SH-SY5Y (cell line): ENCODE measurements around the gene LYZL1.
"Not testable (repeated sequence)": the region's sequence is repeated elsewhere in the genome, so short reads cannot be mapped to it uniquely, and the experiment has no call there.

Experiments used
- GATA2 ChIP-seq: IDR thresholded peaks from 2 replicates; pipeline ENCODE4 v1.6.1; 2011; ENCODE audit warnings: mild to moderate bottlenecking, low read depth, low read length
- GATA3 ChIP-seq: IDR thresholded peaks from 2 replicates; pipeline ENCODE4 v1.6.1; 2011; ENCODE audit warnings: low read depth, mild to moderate bottlenecking, low read length, moderate library complexity

DNA sequence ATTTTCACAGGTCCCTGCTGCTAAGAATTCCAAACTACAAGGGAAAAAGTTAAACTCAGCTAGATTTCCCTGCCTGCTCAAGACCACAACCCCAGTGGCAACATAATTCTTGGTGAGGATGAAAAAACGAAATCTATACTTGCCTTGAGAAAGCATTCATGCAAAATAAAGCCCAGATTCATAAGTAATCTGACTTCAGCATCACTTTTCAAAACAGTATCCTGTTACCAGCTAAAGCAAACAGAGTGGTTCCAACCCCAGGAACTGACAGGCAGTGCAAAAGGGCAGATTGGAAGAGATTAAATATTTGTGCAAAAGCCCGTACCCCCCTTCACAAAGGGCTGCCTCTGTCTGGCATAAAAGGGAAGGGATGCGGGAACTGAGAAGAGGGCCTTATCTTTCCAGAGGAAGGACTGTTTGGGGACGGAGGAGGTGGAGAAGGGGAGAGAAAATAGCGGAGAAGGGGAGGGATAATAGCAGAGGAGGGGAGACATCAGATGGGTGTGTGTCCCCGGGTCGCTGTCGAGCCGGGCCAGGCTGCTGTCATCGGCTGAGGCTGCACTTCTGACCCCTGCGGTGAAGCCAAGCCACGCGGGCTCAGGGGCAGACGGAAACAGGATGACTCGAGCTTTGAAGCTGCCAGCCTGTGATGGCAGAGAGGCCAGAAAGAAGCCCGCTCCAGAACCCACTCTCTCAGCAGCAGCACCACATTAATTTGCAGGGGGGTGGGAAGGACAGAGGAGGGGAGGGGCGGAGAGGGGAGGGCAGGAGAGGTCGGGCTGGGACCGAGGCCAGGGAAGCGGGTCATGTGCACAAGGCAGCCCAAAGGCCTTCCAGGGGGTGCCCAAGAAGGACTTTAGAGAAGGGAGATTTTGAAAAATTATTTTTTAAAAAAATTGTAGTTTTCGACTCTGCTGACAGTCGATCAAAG is 29.5 kb downstream of the LYZL1 start:
- peak; percentile 71 for TF ChIP-seq GATA2
- not testable (repeated sequence) for TF ChIP-seq GATA3
